H1 (cell line): ENCODE data around the gene ITGA4. TPM values are rescaled to one million over a fixed set of nuclear protein-coding genes. Genes with fewer than 3 reads are reported as not detected.

Source experiments
- CHD7 ChIP-seq: fragments of 300-600 bp; sonication (generic); IDR thresholded peaks from 2 replicates; pipeline ENCODE4 v1.7.1; 2012; ENCODE audit warnings: low read length, moderate library complexity, mild to moderate bottlenecking, inconsistent platforms; ENCODE audit not compliant: insufficient replicate concordance
- YY1 ChIP-seq: IDR thresholded peaks from 2 replicates; pipeline ENCODE4 v1.6.1; 2011; ENCODE audit warnings: low read depth, mild to moderate bottlenecking, low read length
- polyA plus RNA-seq, 7 experiments: library from polyadenylated mRNA; depleted of rRNA in 3 of 7; stranded (reverse) in 5 of 7; unstranded in 2 of 7; fragments of >200 nt in 5 of 7; fragments of 200-250 nt in 2 of 7; gene quantifications; 1 replicate in 5 of 7; 2 replicates in 1 of 7; 4 replicates in 1 of 7; pipeline versions ENCODE4 v1.2.1 to v1.2.3, GENCODE V29; 2011 to 2013; ENCODE audit warnings: missing spikeins in 2 of 7, mixed read lengths in 2 of 7
- total RNA-seq: library from RNA; stranded (reverse); fragmentation: NEBNext Ultra II Directional; extraction: Animal tissue kit (Norgen Biotek cat#: 25700); gene quantifications from 2 replicates; pipeline ENCODE4 v1.2.1, GENCODE V29; 2021

Gene ITGA4
- total and polyA plus RNA-seq, 2 of the 8 experiments (the other 6 are each of a cell fraction or from before 2014, with no cell fraction given), result 0.60 to 2.1 TPM

GRCh38 chr2:181419129-181419855, 37.9 kb upstream of the ITGA4 start (continued):
- TF ChIP-seq CHD7 (no peak), YY1 (no peak)
